HepG2 (cell line): ENCODE data around the gene TYW1B. TPM values are rescaled to one million over a fixed set of nuclear protein-coding genes. Genes with fewer than 3 reads are reported as not detected.
A peak's percentile ranks its signal among the peaks of the same experiment; 100 is the strongest.
"Not testable (repeated sequence)": the region's sequence is repeated elsewhere in the genome, so short reads cannot be mapped to it uniquely, and the experiment has no call there.

Experiments used
- ATAC-seq: fragments of 200-7000 bp; cut with Tn5 transposase; 3 replicates; pipeline ENCODE4 v1.9.1; 2020; ENCODE audit warnings: mild to moderate bottlenecking, moderate library complexity
- BruUV-seq: library from RNA; stranded (reverse); fragments of 400-500 nt; replicated peaks from 2 replicates; lab custom pipeline; 2021; lab: Mats Ljungman, UMichigan
- CTCF ChIA-PET: fragments of 300-600 bp; formaldehyde crosslinking; extraction: SDS; loops from one replicate; lab custom pipeline; 2021; ENCODE audit warnings: low total read pairs, inconsistent platforms, low intra/inter-chr PET ratio; lab: Yijun Ruan, JAX
- POLR2A ChIA-PET: fragments of 350-600 bp; sonication (Branson Sonifier 250); formaldehyde crosslinking; loops from one replicate; lab custom pipeline; 2020; ENCODE audit warnings: antibody characterized with exemption, inconsistent platforms; lab: Yijun Ruan, JAX
- DNase-seq: peaks from one replicate; pipeline ENCODE4 v3.0.0-alpha.2; 2015; ENCODE audit warnings: low spot score
- FAIRE-seq: peaks from 3 replicates; lab custom pipeline; 2011; peaks lifted over from hg19 to GRCh38; lab: Jason Lieb, UNC
- H2AFZ ChIP-seq: one replicate; pipeline ENCODE4 v1.6.1; 2011; ENCODE audit warnings: low read length, inconsistent platforms
- H3K27ac ChIP-seq: fragments of 300-600 bp; 3 replicates; pipeline ENCODE4 v1.8.0; 2011; ENCODE audit warnings: mixed run types, mild to moderate bottlenecking, mixed read lengths, low read length, inconsistent platforms; ENCODE audit not compliant: insufficient read depth; ENCODE audit errors: extremely low read length
- H3K27me3 ChIP-seq, 2 experiments: fragments of 200-600 bp in 1 of 2; 2 replicates in 1 of 2; 3 replicates in 1 of 2; pipeline versions ENCODE4 v1.6.0 to v1.8.0; 2011; ENCODE audit warnings: low read length in 2 of 2, mild to moderate bottlenecking in 2 of 2, moderate library complexity in 2 of 2, inconsistent platforms in 1 of 2; ENCODE audit not compliant: insufficient read depth in 2 of 2, control insufficient read depth in 1 of 2
- H3K36me3 ChIP-seq, 2 experiments: fragments of 200-600 bp in 1 of 2; replicated peaks in 1 of 2; 2 replicates in 1 of 2; 3 replicates in 1 of 2; pipeline versions ENCODE4 v1.5.1 to v1.8.0; 2011; ENCODE audit warnings: low read length in 2 of 2, inconsistent platforms in 1 of 2; ENCODE audit not compliant: insufficient read depth in 2 of 2, control insufficient read depth in 1 of 2
- H3K4me1 ChIP-seq: 2 replicates; pipeline ENCODE4 v1.5.1; 2012; ENCODE audit warnings: low read length, inconsistent platforms; ENCODE audit not compliant: insufficient read depth
- H3K4me2 ChIP-seq: 2 replicates; pipeline ENCODE4 v1.6.0; 2011; ENCODE audit warnings: low read depth, low read length, inconsistent platforms
- H3K4me3 ChIP-seq, 3 experiments: fragments of 200-600 bp in 1 of 3; sonication (generic), shearing (Covaris generic) in 1 of 3; replicated peaks in 1 of 3; 2 replicates each; pipeline ENCODE4 v1.5.1; 2011 to 2016; ENCODE audit warnings: low read length in 3 of 3, inconsistent platforms in 2 of 3, low read depth in 2 of 3, mild to moderate bottlenecking in 2 of 3, control low read depth in 1 of 3, mixed read lengths in 1 of 3; ENCODE audit not compliant: insufficient read depth in 1 of 3
- H3K79me2 ChIP-seq: one replicate; pipeline ENCODE4 v1.6.1; 2011; ENCODE audit warnings: low read length, inconsistent platforms; ENCODE audit not compliant: insufficient read depth
- H3K9ac ChIP-seq: 2 replicates; pipeline ENCODE4 v1.6.0; 2011; ENCODE audit warnings: mild to moderate bottlenecking, low read depth, low read length, inconsistent platforms; ENCODE audit not compliant: insufficient read depth
- H3K9me3 ChIP-seq: 2 replicates; pipeline ENCODE4 v1.5.1; 2012; ENCODE audit warnings: mild to moderate bottlenecking, low read length
- H4K20me1 ChIP-seq: 2 replicates; pipeline ENCODE4 v1.6.0; 2011; ENCODE audit warnings: inconsistent platforms, mild to moderate bottlenecking, low read length, moderate library complexity; ENCODE audit not compliant: insufficient read depth
- E2F5 ChIP-seq: sonication (generic); formaldehyde crosslinking; conservative IDR thresholded peaks from 2 replicates; pipeline ENCODE4 v1.4.0; 2020; ENCODE audit warnings: missing genetic modification reagents
- IKZF1 ChIP-seq: fragments of 450-650 bp; IDR thresholded peaks from 2 replicates; pipeline ENCODE4 v1.7.1; 2016
- IRF1 ChIP-seq: sonication (generic); formaldehyde crosslinking; IDR thresholded peaks from 2 replicates; pipeline ENCODE4 v1.4.0; 2020; ENCODE audit warnings: low read depth, mild to moderate bottlenecking, missing genetic modification reagents
- MNT ChIP-seq: fragments of 450-650 bp; IDR thresholded peaks from 2 replicates; pipeline ENCODE4 v1.6.1; 2016
- NFAT5 ChIP-seq: sonication (generic); formaldehyde crosslinking; IDR thresholded peaks from 2 replicates; pipeline ENCODE4 v1.4.0; 2020; ENCODE audit warnings: missing genetic modification reagents
- RFXAP ChIP-seq: sonication (generic); formaldehyde crosslinking; IDR thresholded peaks from 2 replicates; pipeline ENCODE4 v1.4.0; 2020; ENCODE audit warnings: missing genetic modification reagents, borderline replicate concordance
- TCF7L2 ChIP-seq: IDR thresholded peaks from 2 replicates; pipeline ENCODE4 v1.6.1; 2011; ENCODE audit warnings: mild to moderate bottlenecking, low read depth, low read length, moderate library complexity
- THYN1 ChIP-seq: sonication (generic); formaldehyde crosslinking; IDR thresholded peaks from 2 replicates; pipeline ENCODE4 v1.8.1; 2023; ENCODE audit warnings: low read depth, mild to moderate bottlenecking, moderate library complexity, missing genetic modification reagents, borderline replicate concordance
- ZNF282 ChIP-seq: fragments of 450-650 bp; IDR thresholded peaks from 2 replicates; pipeline ENCODE4 v1.6.1; 2018; ENCODE audit not compliant: partially characterized antibody
- WGBS: methylation state at CpG from one replicate; pipeline ENCODE4 v1.1.6; 2017; ENCODE audit warnings: low lambda C conversion rate; 5-methylcytosine and 5-hydroxymethylcytosine counted together
- in situ Hi-C: cut with HindIII; loops from 2 replicates; pipeline ENCODE4 v1.10.0; 2017; ENCODE audit warnings: low pct_unique_long_range_greater_than_20kb; ENCODE audit not compliant: extremely low pct_ligation_motif_present
- intact Hi-C: fragments of 100-400 bp; cut with micrococcal nuclease; formaldehyde crosslinking; loops from one replicate; pipeline ENCODE4 v1.10.0; 2022; ENCODE audit not compliant: unreplicated experiment
- polyA plus RNA-seq, 8 experiments: library from polyadenylated mRNA; depleted of rRNA in 3 of 8; stranded (reverse) in 7 of 8; unstranded in 1 of 8; fragments of >200 nt; fragmentation: Illumina TruSeq in 4 of 8; extraction: Trizol in 4 of 8; gene quantifications; 2 replicates each; pipeline versions ENCODE4 v1.2.1 to v1.2.3, GENCODE V29; 2011 to 2016; ENCODE audit warnings: low read depth in 4 of 8, missing spikeins in 1 of 8, mixed read lengths in 1 of 8; ENCODE audit not compliant: insufficient read depth in 1 of 8
- total RNA-seq, 5 experiments: library from RNA; depleted of rRNA; stranded (reverse); fragments of >200 nt; fragmentation: Illumina TruSeq; extraction: Trizol; gene quantifications; 2 replicates each; pipeline ENCODE4 v1.2.3, GENCODE V29; 2016; ENCODE audit warnings: low read depth in 1 of 5

TYW1B gene
- total and polyA plus RNA-seq, 2 of the 13 experiments (the other 11 are each of a cell fraction or from before 2014, with no cell fraction given) = 2.0 to 5.5 TPM

GRCh38 chr7:72622532-72622931, 205.5 kb downstream of the TYW1B start:
- Histone ChIP-seq H3K79me2 (no peaks in the 10 kb centered on the region), H3K36me3 (no peaks in the 10 kb centered on the region), H3K4me2 (no peak overlapping the region), H2AFZ (no peak overlapping the region), H3K4me1 (no peaks in the 10 kb centered on the region), H3K27me3 (no peaks in the 10 kb centered on the region), H3K27ac (no peak overlapping the region), H3K9ac (no peak overlapping the region), H3K9me3 (no peaks in the 10 kb centered on the region), H3K4me3 (no peak overlapping the region), H4K20me1 (no peaks in the 10 kb centered on the region)
- intact Hi-C loops (no loop called here), in situ Hi-C loops (no loop called here)
- ChIA-PET POLR2A (no interaction called here), CTCF (no interaction called here)
- no peak for ATAC-seq
- 97% methylated on average over 8 of the region's 8 CpGs for WGBS
- DNase-seq = no peak
- TF ChIP-seq IRF1 (CRISPR knock-in tag) (no peak), RFXAP (CRISPR knock-in tag) (no peak), NFAT5 (CRISPR knock-in tag) (no peak), THYN1 (CRISPR knock-in tag) (no peak), TCF7L2 (no peak), E2F5 (no peak), IKZF1 (peak; percentile 71; the same call in 1 of the 2 replicates), ZNF282 (peak; percentile 57), MNT (peak; percentile 95)
- no peak for FAIRE-seq
- no TSS peak for BruUV-seq

GRCh38 chr7:72621761-72622187, 206.2 kb downstream of the TYW1B start:
- H3K9me3 ChIP-seq, H3K36me3 ChIP-seq, H3K27me3 ChIP-seq, intact Hi-C loops, DNase-seq, CTCF ChIA-PET, H3K4me1 ChIP-seq, H3K4me3 ChIP-seq, H3K4me2 ChIP-seq, ATAC-seq, in situ Hi-C loops, H2AFZ ChIP-seq, BruUV-seq, H3K9ac ChIP-seq, H4K20me1 ChIP-seq, POLR2A ChIA-PET, H3K27ac ChIP-seq, H3K79me2 ChIP-seq: not testable (repeated sequence)
- WGBS = 87% methylated on average over 3 of the region's 3 CpGs
- peak; percentile 78 for FAIRE-seq
